GM12864 (cell line): ENCODE results near the gene MROH9.
"Not testable (repeated sequence)": the region's sequence is repeated elsewhere in the genome, so short reads cannot be mapped to it uniquely, and the experiment has no call there.

Experiments used
- DNase-seq: peaks from one replicate; pipeline ENCODE4 v3.0.0-alpha.2; 2011; ENCODE audit warnings: low read depth
- H3K4me3 ChIP-seq: 2 replicates; pipeline ENCODE4 v1.5.1; 2011; ENCODE audit warnings: mild to moderate bottlenecking, low read depth, low read length, control low read depth
- TF ChIP-seq, protein P1 (sequence below): IDR thresholded peaks from 2 replicates; pipeline ENCODE4 v1.5.1; 2011; ENCODE audit warnings: low read depth, mild to moderate bottlenecking, moderate library complexity, low read length, control low read depth, inconsistent platforms; ENCODE audit errors: missing control alignments

Gene MROH9

DNA sequence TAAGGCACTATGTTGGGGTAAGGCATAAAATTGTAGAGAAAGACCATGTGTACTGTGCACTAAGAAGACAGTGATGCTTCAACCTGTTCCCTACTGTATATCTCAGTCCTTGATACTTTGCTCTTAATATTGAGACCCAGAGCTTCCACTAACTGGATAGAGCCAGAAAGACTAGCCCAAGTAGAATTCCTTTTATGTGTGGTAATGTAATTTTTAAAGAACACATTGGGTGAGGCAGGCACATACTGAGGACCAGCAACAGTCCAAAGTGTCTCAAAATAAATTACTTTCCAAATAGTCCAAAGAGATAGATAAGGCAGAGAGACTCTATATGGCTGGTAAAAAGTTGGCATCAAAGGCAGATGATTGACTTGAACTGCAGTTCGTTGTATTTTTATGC is 31.4 kb upstream of the MROH9 start:
- TF ChIP-seq, protein P1, sequence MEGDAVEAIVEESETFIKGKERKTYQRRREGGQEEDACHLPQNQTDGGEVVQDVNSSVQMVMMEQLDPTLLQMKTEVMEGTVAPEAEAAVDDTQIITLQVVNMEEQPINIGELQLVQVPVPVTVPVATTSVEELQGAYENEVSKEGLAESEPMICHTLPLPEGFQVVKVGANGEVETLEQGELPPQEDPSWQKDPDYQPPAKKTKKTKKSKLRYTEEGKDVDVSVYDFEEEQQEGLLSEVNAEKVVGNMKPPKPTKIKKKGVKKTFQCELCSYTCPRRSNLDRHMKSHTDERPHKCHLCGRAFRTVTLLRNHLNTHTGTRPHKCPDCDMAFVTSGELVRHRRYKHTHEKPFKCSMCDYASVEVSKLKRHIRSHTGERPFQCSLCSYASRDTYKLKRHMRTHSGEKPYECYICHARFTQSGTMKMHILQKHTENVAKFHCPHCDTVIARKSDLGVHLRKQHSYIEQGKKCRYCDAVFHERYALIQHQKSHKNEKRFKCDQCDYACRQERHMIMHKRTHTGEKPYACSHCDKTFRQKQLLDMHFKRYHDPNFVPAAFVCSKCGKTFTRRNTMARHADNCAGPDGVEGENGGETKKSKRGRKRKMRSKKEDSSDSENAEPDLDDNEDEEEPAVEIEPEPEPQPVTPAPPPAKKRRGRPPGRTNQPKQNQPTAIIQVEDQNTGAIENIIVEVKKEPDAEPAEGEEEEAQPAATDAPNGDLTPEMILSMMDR = no peak

DNA sequence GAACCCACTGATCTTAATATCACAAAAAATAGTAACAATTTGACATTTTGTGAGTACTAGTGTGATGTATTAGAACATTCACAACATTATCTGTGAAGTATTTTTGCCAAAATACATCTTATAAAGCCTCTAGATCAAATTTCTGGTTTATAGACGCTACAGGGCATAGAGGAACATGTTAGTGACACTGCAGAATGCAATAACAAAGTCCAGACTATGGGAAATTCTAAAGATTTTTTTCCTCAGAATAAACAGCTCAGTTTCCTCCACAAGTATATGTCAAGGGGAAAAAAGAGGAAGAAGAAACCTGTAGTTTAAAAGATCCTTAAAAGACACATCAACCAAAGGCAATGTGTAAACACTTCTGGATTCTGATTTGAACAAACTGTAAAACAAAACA is 26.4 kb upstream of the MROH9 start:
- no peak overlapping the region for H3K4me3 ChIP-seq
- no peak for DNase-seq
- TF ChIP-seq, protein P1 = no peak

More for the DNA sequence above, 31.4 kb upstream of the MROH9 start:
- no peak for DNase-seq
- H3K4me3 ChIP-seq = no peak overlapping the region

DNA sequence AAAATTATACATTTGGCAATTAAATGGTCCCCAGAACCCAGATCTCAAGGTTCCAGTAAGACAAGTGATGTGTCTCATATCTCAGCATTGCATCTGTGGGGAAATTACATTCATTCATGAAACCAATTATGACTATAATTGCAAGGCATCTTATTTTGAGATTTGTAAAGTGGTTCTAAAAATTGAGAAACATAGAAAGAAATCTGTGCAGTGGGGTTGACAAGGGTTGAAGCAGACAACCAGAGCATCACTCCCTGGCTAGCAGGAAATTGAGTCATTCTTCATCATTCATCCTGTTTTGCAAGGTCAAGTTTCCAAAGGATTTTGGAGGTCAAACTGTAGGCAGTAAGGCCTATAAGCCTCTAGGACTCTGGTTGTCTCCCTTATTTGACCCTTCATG is 25.1 kb upstream of the MROH9 start:
- TF ChIP-seq, protein P1 = no peak
- DNase-seq = no peak
- H3K4me3 ChIP-seq = no peak overlapping the region

DNA sequence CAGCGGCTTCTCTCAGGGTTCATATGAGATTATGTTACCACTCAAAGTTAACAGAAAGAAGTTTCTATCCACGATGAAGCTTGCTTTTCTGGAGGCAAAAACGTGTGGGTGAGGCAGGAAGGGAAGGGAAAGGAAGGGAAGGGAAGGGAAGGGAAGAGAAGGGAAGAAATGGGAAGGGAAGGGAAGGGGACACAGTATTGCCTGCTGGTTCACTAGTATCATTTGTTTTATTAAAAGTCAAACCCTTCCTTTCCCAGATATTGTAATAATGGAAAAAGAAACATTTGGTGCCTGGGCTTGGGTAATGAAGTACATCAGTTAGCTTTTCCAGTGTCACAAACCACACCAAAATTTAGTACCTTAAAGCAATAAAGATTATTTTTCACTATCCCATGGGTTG is 18.0 kb upstream of the MROH9 start:
- no peak overlapping the region for H3K4me3 ChIP-seq
- TF ChIP-seq, protein P1 = no peak
- no peak for DNase-seq

DNA sequence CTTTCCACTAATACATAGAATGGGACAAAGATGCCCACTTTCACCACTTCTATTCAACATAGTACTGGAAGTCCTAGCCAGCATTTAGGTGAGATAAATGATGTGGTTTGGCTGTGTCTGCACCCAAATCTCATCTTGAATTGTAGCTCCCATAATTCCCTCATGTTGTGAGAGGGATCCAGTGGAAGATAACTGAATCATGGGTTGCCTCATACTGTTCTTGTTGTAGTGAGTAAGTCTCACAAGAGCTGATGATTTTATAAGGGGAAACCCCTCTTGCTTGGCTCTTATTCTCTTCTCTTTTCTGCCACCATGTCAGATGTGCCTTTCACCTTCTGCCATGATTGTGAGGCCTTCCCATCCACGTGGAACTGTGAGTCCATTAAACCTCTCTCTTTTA is 10.7 kb upstream of the MROH9 start:
- DNase-seq, H3K4me3 ChIP-seq: not testable (repeated sequence)

DNA sequence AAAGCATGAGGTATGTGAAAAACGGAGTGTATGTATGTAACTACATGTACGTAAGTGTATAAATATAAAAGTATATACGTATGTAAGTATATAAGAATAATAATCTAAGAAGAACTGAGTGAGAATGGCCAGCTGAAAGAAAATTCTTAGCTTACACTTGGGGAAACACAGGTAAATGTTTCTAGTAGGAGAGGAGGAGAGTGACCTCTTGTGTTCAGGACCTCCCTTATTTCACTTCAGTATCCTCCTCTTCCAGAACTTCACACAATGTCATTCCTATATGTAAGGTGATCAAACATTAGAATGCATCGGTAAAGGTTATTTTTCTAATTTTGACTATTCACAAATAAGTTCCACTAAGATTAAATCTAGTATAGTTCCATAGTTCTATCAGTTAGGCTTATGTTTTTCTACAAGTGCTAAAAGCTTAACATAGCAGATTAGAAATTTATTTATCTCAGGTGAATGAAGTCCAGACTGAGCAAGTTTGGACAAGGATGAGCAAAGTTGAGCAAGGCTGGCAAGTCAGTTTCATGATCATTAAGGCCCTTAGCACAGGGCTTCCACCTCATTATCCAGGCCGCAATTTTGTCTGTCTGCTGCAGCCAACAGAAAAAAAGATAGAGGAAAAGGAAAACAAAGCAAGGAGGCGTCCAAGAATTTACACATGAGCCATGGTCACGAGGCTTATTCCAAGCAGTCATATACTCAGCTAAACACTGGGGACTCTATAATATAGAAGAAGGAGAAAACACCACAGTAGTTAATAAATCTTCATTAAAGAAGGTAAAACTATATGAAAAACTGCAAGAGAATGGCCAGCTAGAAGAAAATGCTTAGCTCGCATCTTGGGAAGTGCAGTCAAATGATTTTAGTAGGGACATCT is 7.1 kb upstream of the MROH9 start:
- TF ChIP-seq, protein P1 = no peak
- no peak overlapping the region for H3K4me3 ChIP-seq
- no peak for DNase-seq

DNA sequence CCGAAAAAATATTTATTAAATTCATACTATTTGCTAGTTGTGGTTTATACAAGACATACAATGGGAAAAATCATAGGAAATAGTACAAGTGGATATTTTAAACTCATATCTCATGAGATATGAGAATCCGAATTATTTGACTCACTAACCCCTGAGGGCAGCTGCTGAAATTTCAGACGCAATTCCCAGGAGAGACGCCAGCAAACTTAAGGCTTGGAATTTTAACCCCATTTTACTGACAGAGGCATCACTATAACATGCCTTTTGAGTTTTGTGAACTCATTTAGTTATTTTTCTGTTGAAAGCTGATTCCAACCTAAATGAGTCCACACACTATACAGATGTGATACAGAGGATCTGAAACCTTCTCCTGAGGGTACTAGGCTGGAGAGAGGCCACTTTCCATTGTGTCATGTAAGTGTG is 5.9 kb upstream of the MROH9 start:
- no peak overlapping the region for H3K4me3 ChIP-seq
- DNase-seq = no peak
- TF ChIP-seq, protein P1 = no peak
